ENCODE data around the gene NOX5. TPM values are rescaled to one million over a fixed set of nuclear protein-coding genes. Genes with fewer than 3 reads are reported as not detected.
"Not testable (repeated sequence)": the region's sequence is repeated elsewhere in the genome, so short reads cannot be mapped to it uniquely, and the experiment has no call there.

The NOX5 gene, protein sequence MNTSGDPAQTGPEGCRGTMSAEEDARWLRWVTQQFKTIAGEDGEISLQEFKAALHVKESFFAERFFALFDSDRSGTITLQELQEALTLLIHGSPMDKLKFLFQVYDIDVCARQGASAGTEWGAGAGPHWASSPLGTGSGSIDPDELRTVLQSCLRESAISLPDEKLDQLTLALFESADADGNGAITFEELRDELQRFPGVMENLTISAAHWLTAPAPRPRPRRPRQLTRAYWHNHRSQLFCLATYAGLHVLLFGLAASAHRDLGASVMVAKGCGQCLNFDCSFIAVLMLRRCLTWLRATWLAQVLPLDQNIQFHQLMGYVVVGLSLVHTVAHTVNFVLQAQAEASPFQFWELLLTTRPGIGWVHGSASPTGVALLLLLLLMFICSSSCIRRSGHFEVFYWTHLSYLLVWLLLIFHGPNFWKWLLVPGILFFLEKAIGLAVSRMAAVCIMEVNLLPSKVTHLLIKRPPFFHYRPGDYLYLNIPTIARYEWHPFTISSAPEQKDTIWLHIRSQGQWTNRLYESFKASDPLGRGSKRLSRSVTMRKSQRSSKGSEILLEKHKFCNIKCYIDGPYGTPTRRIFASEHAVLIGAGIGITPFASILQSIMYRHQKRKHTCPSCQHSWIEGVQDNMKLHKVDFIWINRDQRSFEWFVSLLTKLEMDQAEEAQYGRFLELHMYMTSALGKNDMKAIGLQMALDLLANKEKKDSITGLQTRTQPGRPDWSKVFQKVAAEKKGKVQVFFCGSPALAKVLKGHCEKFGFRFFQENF
- total RNA-seq, result 0.55 TPM in 1 of 2 replicates, not detected in the other

DNA sequence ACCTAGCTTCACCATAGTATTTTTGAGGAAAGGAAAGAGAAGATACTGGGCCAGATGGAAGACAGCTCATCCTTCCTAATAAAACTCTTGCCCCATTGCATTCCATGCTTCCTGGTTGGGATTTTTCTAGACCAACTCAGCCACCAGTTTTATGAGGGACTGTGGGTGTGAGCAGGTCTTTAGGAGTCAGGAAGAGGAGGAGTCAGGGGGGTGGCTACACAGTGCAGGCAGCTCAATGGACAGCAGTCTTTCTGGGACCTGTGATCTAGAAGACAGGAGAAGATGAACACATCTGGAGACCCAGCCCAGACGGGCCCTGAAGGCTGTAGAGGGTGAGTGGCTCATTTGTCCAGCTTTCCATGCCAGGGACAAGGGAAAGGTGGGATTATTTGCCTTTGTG, at the start of gene NOX5:
NOX5 (plus strand) TSS at position 242 of the 400 bp plus-strand sequence; CDS start at position 283, 41 bp downstream.
- peak; percentile 36 for DNase-seq (ENCODE audit: low read depth)

DNA sequence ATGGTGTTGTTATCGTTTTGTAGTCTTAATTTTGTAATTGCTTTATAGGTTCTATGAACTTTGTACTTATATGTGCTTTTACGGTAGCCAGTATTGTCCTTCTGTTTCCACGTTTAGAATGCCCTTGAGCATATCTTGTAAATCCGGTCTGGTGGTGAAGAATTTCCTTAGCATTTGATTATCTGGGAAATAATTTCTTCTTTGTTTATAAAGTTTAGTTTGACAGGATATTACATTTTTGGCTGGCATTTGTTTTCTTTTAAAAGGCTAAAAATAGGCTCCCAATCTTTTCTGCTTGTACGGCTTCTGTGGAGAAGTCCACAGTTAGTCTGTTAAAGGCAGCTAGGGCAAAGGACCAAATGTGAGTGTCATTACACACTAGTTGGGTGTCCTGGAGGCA, 47.5 kb upstream of the NOX5 start:
- no peak for DNase-seq (ENCODE audit: low read depth)

DNA sequence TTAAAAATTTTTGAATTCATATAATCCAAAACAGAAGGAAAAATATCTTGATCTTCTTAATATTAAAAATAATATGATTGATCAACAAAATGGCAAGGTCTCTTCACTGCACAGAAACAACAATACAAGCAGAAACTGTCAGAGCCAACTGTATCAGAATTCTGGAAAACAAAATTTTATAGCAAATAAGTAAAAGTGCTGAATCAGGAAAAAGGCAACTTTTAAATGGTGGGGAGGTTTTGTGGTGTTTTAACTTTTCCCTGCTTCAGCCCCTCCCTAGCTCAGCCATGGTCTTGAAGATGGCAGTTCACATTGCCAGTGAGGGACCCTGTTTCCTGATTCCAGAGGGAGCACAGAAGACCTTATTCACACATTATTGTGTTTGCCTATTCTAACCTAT, 46.5 kb upstream of the NOX5 start:
- no peak for DNase-seq (ENCODE audit: low read depth)

DNA sequence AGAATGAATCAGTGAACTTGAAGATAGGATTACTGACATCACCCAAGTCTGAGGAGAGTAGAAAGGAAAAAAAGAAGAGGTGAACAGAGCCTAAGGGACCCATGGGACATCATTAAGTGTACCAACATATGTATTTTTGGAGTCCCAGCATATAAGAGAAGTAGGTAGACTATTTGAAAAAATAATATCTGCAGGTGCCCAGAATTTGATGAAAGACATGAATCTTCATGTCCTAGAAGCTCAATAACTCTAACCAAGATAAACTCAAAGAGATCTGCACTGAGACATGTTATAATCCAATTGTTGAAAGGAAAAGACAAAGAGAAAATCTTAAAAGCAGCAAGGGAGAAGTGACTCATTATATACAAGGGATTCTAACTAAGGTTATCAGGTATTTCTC, 45.2 kb upstream of the NOX5 start:
- no peak for DNase-seq (ENCODE audit: low read depth)

DNA sequence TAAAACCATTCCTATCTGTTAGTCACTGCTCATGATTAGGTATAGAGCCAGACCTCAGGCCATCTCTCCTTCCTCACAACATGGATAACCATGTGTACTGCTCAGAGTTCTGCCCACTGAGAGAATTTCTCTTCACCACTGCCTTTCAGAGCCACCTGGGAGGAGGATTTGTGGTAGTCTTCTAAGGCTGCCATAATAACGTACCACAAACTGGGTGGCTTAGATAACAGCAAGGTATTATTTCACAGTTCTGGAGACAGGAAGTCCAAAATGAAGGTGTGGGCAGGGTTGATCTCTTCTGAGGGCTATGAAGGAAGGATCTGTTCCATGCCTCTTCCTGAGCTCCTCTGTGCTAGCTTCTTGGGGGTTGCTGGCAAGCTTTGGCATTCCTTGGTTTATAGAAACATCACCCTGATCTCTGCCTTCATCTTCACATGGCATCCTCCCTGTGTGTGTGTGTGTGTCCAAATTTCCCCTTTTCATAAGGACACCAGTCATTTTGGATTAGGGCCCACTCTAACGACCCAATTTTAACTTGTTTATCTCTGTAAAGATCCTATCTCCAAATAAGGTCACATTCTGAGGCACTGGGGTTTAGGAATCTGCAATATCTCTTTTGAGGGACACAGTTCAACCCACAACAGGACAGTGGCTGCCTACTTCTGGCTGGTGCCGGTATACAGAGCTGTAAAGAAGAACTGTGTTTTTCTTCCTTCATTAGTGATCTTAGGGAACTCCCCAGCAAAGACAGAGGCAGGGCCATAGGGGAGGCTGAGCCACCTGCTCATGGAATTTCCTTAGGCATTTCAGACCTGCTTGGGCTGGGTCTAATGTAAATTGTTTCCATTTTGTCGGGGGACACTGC, 42.1 kb upstream of the NOX5 start:
- no peak for DNase-seq (ENCODE audit: low read depth)

DNA sequence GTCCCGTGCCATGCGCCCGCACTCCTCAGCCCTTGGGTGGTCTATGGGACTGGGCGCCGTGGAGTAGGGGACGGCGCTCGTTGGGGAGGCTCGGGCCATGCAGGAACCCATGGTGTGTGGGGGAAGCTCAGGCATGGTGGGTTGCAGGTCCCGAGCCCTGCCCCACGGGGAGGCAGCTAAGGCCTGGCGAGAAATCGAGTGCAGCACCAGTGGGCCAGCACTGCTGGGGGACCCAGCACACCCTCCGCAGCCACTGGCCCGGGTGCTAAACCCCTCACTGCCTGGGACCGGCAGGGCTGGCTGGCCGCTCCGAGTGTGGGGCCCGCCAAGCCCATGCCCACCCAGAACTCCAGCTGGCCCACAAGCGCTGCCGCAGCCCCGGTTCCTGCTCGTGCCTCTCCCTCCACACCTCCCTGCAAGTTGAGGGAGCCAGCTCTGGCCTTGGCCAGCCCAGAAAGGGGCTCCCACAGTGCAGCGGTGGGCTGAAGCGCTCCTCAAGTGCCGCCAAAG, 38.8 kb upstream of the NOX5 start:
- DNase-seq (ENCODE audit: low read depth), result not testable (repeated sequence)

DNA sequence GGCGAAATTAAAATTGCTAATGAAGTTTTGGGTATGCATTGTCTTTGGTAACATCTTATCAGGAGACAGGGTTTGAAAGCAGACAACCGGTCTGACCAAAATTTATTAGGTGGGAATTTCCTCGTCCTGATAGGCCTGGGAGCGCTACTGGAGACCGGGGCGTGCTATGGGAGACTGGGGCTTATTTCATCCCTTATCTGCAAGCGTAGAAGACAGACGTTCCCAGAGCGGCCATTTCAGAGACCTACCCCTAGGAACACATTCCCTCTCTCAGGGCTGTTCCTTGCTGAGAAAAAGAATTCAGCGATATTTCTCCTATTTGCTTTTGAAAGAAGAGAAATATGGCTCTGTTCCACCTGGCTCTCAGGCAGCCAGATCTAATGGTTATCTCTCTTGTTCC, 37.1 kb upstream of the NOX5 start:
- DNase-seq (ENCODE audit: low read depth), result not testable (repeated sequence)

DNA sequence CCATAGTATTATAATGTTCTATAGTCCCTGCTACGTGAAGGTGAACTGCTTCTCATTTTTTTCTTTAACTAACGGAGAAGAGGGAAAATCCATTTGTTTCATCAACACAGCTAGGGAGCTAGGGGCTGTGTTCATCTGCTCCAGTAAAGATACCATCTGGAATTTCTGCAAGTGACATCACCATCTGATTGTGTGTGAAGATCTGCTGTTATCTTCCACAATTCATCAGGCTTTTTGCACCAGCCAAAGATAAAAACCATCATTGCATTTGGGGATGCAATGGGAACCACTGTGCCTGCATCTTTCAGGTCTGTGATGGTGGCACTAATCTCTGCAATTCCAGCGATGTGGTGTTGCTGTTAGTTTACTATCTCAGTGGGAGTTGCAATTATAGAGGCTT, 35.5 kb upstream of the NOX5 start:
- DNase-seq (ENCODE audit: low read depth), result no peak

DNA sequence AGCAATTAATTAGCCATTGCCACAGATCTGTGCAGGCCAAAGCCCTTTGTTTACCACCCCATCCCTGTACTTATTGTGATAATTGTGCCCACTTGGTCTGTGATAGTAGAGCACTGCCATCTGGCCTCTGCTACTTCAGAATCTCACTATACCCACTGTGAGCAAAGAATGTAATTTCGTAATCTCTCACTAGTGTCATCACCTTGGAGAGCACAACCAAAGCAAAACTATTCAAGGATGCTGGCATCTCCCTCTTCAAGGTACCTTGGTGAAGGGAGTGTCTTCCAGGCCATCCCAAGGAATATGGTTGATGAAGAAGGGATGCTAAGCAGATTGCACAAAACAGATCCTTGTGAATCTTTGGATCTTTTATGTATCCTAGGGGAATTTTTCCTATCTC, 34.7 kb upstream of the NOX5 start:
- peak; percentile 3 for DNase-seq (ENCODE audit: low read depth)

DNA sequence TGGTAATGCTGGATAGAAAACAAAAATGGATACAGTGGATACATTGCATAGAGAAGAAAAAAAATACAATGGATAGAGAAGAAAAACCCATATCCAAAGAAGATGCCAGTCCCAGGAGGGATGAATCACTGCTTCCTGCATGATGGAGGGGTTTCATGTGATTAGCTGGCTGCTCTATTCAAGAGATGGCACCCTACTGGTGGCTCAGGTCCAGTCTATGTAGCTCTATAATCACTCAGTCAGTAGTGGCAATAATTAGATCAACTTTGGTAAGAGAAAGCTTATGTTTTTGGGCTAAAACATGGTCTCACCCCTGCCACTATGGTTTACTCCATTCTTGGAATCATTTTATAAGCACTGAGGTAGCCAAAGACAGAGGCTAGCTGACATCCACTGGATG, 33.7 kb upstream of the NOX5 start:
- no peak for DNase-seq (ENCODE audit: low read depth)

DNA sequence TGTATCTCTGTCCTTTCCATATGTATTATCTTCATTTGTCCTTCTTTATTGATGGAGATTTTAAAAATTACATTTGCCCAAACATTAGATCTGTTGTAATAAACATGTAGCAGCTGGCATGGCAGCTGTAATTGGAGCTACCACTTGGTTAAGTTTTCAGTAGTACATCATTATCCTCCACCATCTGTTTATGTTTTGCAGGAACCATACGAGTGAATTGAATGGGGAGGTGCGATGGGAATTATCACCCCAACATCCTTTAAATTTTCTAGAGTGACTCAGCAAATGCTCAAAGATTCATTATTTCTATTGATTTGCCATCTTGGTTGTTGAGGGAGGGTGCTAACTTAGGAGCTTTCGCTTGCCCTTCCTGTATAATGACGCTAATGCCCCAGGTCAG, 32.6 kb upstream of the NOX5 start:
- DNase-seq (ENCODE audit: low read depth), result no peak

DNA sequence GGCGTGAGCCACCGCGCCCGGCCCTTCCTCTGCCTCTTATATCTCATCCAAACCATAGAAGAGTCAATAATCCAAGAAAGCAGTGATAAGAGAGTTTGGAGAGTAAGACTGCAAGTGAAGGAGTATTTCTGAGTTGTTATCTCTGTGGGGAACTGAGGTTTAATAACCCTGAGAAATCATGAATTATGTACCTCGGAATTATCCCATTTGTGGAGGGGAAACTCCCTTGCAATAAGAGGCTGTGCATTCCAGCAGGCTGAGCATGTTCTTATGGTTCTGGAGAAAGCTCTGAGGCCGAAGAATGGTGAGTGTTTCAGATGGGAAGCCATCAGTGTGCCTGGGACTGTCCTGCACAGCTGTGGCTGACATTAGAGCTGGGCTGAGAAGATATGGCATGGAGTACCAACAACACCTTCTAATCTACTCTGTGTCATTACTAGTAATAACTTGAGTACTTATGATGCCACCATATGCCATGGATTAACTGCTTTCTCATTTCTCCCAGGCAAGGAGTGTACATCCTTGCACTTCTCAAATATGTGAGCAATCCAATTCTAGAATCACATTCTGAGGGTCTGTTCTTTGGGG, 31.4 kb upstream of the NOX5 start:
- DNase-seq (ENCODE audit: low read depth), result no peak

DNA sequence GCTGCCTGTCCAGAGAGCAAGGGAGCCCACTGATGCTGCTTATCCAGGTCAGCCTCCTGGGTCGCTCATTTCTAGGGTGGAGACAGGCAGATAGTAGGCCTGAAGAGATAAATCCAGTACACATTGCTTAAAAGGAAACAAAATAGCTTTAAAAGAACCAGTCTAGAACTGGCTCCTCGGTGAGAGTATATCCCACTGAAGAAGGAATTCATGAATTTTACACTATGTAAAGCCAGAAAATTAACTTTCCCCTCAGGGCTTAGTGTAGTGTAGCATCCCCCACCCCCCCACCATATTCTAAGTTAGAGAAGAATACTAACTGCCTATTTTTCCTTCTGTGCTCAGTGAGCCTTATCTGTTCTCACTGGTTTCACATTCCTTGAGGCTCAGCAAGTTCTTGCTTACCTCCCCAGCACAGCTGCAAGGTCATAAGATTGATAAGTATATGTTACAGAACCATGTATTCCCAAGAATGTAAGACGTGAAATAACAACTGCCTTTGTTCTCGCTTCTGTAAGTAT, 30.5 kb upstream of the NOX5 start:
- DNase-seq (ENCODE audit: low read depth), result peak; percentile 90

DNA sequence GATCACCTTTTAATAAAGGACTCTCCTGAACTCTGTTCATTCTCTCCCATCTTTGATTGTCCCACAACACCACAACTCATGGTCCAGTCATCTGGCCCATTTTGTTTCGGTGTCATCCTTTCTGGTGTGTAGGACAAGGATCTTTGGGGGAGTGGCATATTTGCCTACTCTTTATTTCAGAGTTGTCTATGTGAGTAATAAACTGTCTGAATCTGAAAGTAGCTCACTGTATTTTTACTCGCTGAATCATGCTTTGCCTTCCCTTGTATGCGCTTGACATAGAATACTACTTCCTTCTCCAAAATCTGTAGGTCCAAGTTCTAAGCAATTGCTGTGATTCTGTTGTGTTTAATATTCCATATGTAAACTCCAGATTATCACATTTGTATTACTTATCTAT, 29.9 kb upstream of the NOX5 start:
- peak; percentile 2 for DNase-seq (ENCODE audit: low read depth)

DNA sequence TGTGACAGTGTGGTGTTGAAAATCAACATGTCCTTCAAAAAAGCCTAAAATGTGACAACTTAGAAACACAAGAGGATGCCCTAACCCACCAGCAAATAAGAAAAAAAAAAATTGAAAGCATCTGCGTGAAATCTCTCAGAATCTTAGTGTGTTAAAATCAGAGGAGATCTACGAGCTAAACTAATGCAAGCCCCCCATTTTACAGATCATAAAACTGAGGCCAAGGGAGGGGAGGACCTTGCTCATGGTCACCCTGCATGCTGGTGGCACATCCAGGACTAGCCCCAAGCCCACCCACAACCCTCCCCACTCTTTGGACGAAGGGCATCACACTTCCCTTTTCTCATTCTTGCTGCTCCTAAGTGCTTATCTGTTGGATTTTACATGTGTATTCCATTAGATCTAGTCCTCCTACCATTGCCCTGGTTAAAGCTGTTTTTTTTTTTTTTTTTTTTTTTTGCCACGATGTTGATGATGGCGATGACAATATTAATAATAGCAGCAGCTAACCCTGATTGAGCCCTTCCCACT, 29.1 kb upstream of the NOX5 start:
- no peak for DNase-seq (ENCODE audit: low read depth)

DNA sequence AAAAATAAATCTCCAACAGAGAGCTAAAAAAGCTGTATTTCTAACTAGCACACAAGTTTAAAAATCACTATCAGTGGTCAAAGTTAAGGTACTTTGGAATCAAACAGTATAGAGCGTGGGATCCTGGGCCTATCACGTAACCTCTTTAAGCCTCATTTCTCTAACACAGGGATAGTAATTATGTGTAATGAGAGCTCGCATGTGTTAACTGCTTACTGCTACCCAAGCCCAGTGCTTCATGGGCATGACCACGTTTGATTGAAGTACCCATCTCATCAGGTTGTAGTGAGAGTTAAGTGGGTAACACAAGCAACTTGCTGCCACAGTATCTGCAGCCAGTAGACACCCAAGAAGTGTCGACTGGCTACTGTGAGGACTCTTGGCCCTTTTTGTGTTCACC, 28.2 kb upstream of the NOX5 start:
- DNase-seq (ENCODE audit: low read depth), result no peak

DNA sequence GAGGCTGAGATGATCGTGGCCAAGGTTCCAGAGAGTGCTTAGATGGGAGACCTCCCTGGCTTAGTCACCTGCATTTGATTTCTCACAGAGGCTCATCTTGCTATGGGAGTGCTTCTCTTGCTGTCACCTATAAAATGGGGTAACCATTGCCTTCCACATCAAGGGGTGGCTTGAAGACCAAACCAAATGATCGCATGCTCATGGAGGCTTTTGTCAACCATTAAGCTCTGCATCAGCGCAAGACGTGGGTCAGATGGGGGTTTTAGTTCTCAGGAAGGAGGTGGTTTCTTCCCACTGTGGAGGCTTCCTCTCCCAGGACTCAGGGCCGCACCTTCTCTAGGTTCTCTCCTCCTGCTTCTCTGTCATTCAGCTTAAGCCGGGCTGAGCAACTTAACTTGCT, 27.4 kb upstream of the NOX5 start:
- no peak for DNase-seq (ENCODE audit: low read depth)

DNA sequence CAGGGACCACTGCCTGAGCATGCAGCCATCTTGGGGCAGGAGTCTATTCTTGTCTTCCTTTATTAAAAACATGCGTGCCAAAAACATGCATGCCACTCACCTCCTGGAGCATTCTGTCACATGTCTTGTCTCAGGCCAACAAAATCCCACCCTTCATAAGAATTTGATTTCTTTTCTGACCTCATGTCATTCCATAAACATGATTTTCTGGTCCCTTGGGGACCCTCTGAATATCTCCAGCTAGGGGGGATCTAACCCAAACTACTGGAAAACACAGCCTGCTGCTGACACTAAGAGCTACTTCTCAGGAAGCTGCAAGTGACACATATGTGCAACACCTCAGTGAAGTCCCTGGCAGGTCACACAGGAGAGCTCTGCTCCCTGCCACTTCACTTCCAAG, 26.8 kb upstream of the NOX5 start:
- DNase-seq (ENCODE audit: low read depth), result no peak

DNA sequence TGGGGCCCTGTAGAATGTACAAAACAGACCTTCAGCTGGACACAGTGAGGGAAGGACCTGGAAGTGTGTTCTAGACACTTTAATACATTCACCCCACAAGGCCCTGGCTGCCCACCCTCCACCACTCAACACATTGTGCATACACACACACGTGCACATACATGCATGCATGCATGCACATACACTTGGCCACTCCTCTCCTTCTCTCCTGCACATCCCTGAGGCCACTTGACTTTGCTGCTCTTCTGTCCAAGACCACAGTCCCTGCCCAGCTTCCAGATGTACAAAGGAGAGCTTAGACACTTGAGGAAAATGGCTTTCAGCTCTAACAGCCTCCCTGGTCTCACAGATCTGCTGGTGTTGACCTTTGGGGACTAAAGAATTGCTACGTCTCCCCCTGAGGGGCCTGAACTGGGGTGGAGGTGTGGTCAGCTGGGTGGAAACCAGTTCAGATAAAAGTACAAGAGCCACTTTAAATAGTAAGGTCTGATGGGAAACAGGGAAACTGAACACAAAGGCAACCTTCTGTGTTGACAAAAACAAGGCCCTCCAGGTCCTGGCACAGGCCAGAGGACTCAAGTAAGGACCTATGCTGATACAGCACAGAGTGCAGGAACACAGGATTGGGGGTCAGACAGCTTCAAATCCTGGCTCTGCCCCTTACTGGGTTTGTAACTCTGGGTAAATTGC, 24.8 kb upstream of the NOX5 start:
- DNase-seq (ENCODE audit: low read depth), result no peak

DNA sequence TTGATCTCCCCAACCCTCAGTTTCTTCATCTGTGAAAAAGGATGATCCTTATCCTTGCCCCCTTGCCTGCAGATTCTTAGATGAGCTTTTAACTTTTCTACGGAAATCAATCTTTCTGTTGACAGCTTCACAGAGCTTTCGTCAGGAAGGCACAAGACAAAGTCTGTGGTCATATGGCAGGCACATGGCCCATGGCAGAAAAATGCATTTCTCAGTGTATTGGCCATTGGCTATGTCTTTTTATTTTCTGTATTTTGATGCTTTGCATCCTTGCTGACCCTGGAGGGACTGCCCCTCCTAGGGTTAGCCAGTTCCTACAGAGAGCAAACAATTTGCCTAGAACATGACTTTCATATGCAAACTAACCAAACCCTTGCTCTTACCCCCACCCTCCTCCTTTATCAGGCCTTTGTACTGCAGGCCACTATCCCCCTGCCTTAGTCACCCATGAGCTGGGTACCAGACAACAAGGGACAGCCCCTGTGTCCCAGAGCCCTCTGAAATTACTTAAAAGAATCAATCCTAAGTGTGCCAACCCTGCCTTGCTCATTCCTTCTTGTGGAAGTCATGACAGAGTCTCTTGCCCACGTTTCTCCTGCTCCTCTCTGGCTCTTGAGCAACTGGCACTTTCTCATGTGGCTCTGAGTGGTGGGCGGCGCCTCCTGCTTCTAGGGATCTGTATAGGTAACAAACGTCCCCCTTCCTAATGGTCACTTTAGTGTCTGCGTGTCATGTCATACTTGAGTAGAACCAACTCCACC, 24.1 kb upstream of the NOX5 start:
- no peak for DNase-seq (ENCODE audit: low read depth)
